Cardiac atrium fibroblast (primary cell): ENCODE measurements around the gene CASZ1. TPM values are rescaled to one million over a fixed set of nuclear protein-coding genes. Genes with fewer than 3 reads are reported as not detected.

Experiments used
- total RNA-seq: library from RNA; depleted of rRNA; stranded (reverse); fragments of >200 nt; gene quantifications from 2 replicates; pipeline ENCODE4 v1.2.3, GENCODE V29; 2015

CASZ1 gene
- 0.16 TPM in 1 of 2 replicates, not detected in the other for total RNA-seq

GRCh38 chr1:10796029-10796944 is at the start of gene CASZ1:
Gene CASZ1 (minus strand): TSS chr1:10796646. CDS start chr1:10693889, 102,757 bp downstream.

Other genes starting within 250 kb of the CASZ1 start
- gene TARDBP, start 216.0 kb upstream of the CASZ1 start, total RNA-seq: 12.5 and 31.4 TPM in 2 replicates